NOMO-1 treated with DMSO at 0.1 percent for 48 hours (cell line): ENCODE results near the gene TACSTD2.
"Not testable (repeated sequence)": the region's sequence is repeated elsewhere in the genome, so short reads cannot be mapped to it uniquely, and the experiment has no call there.

Source experiments
- DNase-seq: peaks from one replicate; lab custom pipeline; 2025; ENCODE audit not compliant: unreplicated experiment; lab: John Stamatoyannopoulos, UW

Gene TACSTD2

GRCh38 chr1:58568271-58568860, 8.7 kb downstream of the TACSTD2 start:
- DNase-seq: no peak

GRCh38 chr1:58566339-58566738, 10.7 kb downstream of the TACSTD2 start:
- DNase-seq: no peak

DNA sequence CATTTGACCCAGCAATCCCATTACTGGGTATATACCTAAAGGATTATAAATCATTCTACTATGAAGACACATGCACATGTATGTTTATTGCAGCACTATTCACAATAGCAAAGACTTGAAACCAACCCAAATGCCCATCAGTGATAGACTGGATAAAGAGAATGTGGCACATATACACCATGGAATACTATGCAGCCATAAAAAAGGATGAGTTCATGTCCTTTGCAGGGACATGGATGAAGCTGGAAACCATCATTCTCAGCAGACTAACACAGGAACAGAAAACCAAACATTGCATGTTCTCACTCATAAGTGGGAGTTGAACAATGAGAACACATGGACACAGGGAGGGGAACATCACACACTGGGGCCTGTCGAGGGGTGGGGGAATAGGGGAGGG, 13.3 kb downstream of the TACSTD2 start:
- DNase-seq: not testable (repeated sequence)

DNA sequence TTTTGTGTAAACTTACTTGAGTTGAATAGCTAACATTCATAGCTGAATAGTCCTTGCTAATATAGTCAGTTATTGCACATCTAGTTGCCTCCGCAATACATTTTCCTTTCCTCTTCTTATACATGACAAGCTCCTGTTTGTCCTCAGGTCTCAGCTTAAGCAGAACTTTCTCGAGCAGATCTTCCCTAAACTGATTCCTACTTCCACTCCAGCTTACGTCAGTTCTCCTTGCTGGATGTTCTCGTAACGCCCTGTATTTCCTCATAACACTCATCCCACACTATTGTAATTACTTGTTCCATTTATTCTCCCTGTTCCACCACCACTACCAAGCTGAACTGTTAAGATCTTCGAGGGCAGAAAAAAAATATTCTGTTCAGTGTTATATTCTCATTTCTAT, 15.4 kb downstream of the TACSTD2 start:
- no peak for DNase-seq

- no peak for DNase-seq
Observed at GRCh38 chr1:58555393-58555792, 21.7 kb downstream of the TACSTD2 start.

- no peak for DNase-seq
Observed at GRCh38 chr1:58551186-58552140, 25.6 kb downstream of the TACSTD2 start.

GRCh38 chr1:58549291-58549690, 27.8 kb downstream of the TACSTD2 start:
- DNase-seq: not testable (repeated sequence)

DNA sequence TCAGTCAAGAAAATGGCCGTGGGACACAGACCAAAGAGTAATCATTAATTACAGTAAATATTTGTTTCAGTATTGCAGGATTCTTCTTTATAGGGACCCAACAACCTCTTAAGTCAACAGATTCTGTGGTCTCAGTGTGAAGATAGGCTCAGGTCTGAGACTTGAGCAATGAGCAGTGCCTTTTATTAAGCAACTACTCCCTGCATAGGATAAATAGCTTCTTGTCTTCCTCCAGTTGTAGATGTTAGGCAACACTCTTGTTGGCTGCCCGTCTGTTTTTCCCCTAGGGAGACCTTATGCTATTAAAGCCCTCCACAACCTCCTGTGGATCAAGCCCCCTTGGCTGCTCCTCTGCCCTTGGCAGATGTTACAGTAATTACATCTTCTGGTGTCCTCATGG, 28.7 kb downstream of the TACSTD2 start:
- peak; percentile 38 for DNase-seq

DNA sequence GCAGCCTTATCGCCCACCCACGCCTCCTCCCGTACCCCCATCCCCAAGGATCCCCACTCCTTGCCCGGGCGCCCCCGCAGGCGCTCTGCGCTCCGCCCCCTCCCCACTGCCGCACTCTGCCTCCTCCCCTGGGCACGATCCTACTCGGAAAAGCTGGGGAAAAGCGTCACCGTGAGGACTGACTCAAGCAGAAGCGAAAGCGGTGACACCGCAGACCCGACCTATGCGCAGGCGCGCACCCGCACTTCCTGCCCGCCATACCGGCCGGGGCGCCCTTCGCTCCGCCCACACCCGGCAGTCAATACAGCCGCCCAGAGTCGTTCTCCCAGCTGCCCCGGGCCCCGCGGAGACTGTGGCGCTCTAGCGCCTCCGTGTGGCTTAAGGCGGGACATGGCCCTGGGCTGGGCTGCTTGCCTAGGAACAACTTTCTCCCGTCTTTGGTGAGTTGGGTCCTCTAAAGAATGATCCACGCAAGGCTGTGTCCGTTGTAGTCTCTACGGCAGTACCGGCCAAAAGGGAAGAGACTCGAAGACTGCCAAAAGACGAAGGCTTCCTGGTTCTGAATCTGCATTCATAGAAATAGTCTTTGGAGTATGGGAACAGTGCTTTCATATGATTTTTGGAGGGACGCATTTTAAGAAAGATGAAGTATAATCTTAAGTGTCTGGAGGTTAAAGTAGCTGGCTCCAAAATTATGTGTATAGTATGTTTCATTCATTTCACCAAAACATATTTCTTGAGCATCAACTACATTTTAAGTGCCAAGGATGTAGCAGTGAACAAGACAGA, 30.3 kb downstream of the TACSTD2 start, which contains the start of gene OMA1:
Gene OMA1, minus strand, starts transcription at position 207 of the 789 bp plus-strand sequence. CDS start 7,432 bp downstream, outside the sequence.
- peak; percentile 98 for DNase-seq

DNA sequence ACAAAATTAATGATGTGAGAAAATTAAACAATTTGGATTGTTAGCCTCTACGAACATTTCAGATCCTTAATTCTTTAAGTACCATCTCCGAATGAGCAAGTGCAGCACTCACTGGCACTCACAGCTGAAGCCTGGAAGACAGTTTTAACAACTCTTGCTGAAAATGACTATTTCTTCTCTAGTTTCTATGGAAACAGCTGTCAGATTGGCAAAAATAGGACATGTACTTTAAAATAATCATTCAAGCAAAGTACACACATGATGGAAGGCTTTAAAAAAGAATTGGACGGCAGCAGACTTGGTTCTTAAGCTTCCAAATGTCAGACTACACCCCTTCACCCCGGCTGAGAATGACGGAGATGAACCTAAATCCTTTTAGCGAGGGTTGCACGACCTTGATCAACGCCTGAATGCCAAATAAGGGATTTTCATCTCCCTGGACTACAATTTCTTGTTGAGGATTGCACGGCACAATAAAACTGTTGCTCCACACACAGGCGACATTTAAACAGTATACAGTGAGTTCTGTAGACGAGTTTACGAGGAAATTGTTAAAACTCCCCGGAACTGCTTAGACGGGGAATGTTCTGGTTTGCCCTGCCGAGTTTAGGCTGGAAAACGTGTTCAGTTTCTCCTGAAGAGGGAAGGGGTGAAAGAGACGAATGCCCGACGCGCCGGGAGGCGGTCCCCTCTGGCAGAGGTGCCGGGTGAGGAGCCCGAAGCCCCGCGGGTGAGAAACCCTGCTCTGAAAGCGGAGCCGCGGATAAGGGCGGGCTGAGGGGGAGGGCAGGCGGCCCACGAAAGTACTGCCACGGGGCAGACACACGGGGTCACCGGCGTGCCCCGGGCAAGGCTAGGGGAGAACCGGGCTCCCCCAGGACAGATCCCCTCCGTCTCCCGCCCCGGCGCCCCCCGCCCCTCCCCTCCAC, 31.2 kb downstream of the TACSTD2 start:
- DNase-seq: peak; percentile 73

GRCh38 chr1:58543260-58543659, 33.8 kb downstream of the TACSTD2 start:
- DNase-seq: no peak

GRCh38 chr1:58539553-58539952, 37.5 kb downstream of the TACSTD2 start:
- no peak for DNase-seq

DNA sequence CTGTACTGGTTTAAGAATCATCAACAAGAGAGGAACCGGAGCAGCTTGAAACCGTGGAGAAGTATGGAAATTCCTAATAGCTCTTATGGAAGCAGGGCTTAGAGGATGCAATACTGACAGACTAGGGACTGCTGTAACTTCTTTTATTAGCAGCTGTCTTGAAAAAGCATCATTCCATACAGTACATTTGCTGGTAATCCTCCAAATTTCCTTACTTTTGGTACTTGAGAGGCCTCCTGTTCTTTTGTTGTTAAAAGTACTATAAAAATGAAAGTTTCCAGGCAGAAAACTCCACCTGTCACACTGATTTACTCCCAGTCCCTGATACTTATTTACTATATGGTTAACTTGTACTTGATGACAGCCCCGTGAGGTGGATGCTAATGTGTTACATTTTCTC, 38.2 kb downstream of the TACSTD2 start:
- no peak for DNase-seq

GRCh38 chr1:58531842-58532241, 45.2 kb downstream of the TACSTD2 start:
- DNase-seq: peak; percentile 63

DNA sequence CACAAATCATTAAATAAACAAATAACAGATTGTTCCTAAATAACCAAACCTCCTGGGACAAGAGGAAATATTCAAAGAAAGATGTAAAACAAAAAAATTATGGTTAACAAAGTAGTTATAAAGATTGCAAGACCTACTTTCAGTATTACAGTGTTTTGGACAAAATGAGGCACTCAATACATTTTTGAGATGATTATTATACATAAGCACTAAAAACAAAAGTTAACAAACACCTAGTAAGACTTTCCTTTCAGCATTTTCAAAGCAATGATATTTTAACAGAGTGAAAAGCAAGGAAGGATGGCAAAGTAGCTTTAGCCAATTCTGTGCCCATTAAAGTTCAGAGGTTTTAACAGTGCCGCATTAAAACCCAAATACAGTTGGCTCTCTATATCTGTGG, 47.8 kb downstream of the TACSTD2 start:
- DNase-seq: no peak

- DNase-seq: no peak
Observed at GRCh38 chr1:58528518-58528917, 48.5 kb downstream of the TACSTD2 start.
